HL-60 (cell line): ENCODE results near the gene GRK5.

Experiments used
- DNase-seq, 2 experiments: peaks; one replicate each; pipeline ENCODE4 v3.0.0-alpha.2; 2010 to 2020; ENCODE audit warnings: low read depth in 1 of 2, low spot score in 1 of 2
- H3K27ac ChIP-seq: fragments of 250-450 bp; sonication (Bioruptor Pico); replicated peaks from 2 replicates; pipeline ENCODE4 v1.5.1; 2020; ENCODE audit warnings: mild to moderate bottlenecking, moderate library complexity
- H3K27me3 ChIP-seq: fragments of 250-450 bp; sonication (Bioruptor Pico); 2 replicates; pipeline ENCODE4 v1.5.1; 2021; ENCODE audit warnings: mild to moderate bottlenecking, moderate library complexity; ENCODE audit not compliant: insufficient read depth, poor library complexity, severe bottlenecking
- H3K4me3 ChIP-seq: replicated peaks from 2 replicates; pipeline ENCODE4 v1.5.1; 2011; ENCODE audit warnings: mild to moderate bottlenecking, control low read depth, low read length; ENCODE audit not compliant: insufficient read depth
- CTCF ChIP-seq: IDR thresholded peaks from one replicate; pipeline ENCODE4 v1.5.1; 2011; ENCODE audit warnings: low read length, control low read depth, inconsistent platforms; ENCODE audit not compliant: insufficient read depth
- GABPA ChIP-seq: IDR thresholded peaks from 2 replicates; pipeline ENCODE4 v1.6.1; 2012; ENCODE audit warnings: low read depth
- POLR2AphosphoS5 ChIP-seq: IDR thresholded peaks from 2 replicates; pipeline ENCODE4 v1.6.1; 2012; ENCODE audit warnings: low read depth
- REST ChIP-seq: IDR thresholded peaks from 2 replicates; pipeline ENCODE4 v1.6.1; 2012; ENCODE audit warnings: low read depth; ENCODE audit not compliant: insufficient replicate concordance
- SPI1 ChIP-seq: IDR thresholded peaks from 2 replicates; pipeline ENCODE4 v1.6.1; 2012; ENCODE audit warnings: low read depth, mild to moderate bottlenecking, borderline replicate concordance

The GRK5 gene

DNA sequence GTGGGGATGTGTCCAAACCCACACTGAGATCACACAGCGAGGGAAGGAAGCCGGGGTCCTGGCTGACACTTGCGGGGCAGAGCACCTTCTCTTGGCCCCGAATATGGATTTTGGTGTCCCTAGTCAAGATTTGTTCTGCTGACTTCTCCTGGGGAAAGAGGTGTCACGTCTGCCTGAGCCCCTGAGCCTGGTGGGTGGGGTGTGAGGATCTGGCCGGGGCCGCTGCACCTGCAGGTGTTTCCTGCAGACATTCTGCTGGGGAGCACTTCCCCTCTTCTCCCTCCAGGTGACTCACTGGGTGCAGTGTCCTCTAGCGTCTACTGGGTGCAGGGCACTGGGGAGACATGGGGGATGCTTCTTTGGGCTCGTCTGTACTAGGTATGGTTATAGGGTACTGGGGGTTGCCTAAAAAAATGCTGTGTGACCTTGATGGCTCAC lies 99.2 kb downstream of the GRK5 start:
- peak; percentile 57 to 70 for DNase-seq
- H3K27me3 ChIP-seq = peaks cover 10% of the 10 kb centered on the region
- peak overlapping the region; percentile 6; the same call in 1 of the 2 replicates for H3K4me3 ChIP-seq
- H3K27ac ChIP-seq = peak overlapping the region; percentile 56
- TF ChIP-seq POLR2AphosphoS5 (peak; percentile 51; the same call in 1 of the 2 replicates), GABPA (no peak), REST (no peak), SPI1 (peak; percentile 91), CTCF (peak; percentile 69)

DNA sequence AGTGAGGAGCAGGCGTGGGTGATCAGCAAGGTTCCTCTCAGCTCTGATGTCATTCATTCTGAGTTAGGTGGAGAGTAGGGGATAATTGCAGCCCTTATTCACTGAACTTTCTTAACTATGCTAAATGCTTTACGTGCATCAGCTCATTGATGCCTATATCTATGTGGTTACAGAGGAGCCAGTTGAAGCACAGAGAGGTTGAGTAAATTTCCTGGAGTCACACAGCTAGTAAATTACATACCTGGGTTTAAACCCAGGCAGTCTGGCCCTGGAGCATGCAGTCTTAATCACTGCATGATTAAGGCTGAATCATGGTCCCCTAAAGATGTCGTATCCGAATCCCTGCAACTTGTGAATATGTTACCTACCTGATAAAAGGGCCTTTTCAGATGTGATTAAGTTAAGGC lies 99.6 kb downstream of the GRK5 start:
- DNase-seq = no peak
- TF ChIP-seq REST (no peak), CTCF (no peak), SPI1 (no peak)
- Histone ChIP-seq H3K27ac (no peak overlapping the region), H3K27me3 (peaks cover 11% of the 10 kb centered on the region), H3K4me3 (no peak overlapping the region)

DNA sequence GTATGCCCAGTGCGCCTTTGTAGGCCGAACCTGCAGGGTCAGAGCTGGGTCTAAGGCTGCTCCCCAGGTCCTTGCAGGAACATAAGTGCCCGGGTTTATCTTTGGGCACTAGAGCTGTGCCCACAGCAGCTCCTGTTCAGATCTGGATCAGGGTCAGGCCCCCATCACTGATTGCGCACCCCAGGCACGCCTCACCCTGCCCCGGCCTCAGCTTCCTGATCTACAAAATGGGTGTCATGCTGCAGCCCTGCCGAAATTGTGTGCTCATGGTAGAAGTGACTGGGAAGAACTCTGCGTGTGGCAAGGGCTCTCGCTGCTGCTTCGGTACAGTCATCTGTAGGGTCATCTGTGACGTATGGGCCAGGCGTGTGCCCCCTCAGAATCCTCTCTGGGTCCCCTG lies 100.7 kb downstream of the GRK5 start:
- Histone ChIP-seq H3K27ac (no peak overlapping the region), H3K27me3 (peaks cover 15% of the 10 kb centered on the region), H3K4me3 (no peak overlapping the region)
- TF ChIP-seq REST (no peak), POLR2AphosphoS5 (no peak), GABPA (no peak), SPI1 (no peak), CTCF (no peak)
- no peak for DNase-seq
